Stimulated activated CD8-positive, alpha-beta memory T cell treated with anti-CD3 and anti-CD28 coated beads, Interleukin-12 subunit alpha, Interleukin-12 subunit beta, amount 100 ng/mL, for 24 hours (primary cell): ENCODE results near the gene DBNDD2.

Experiments used
- DNase-seq: peaks from one replicate; pipeline ENCODE4 v3.0.0-alpha.2; 2020; ENCODE audit errors: extremely low read depth

DBNDD2 gene

GRCh38 chr20:45378191-45378590 lies 29.9 kb upstream of the DBNDD2 start, which contains the start of gene TP53TG5:
TP53TG5 (minus strand) TSS chr20:45378325; CDS start chr20:45378236, 89 bp downstream.
- DNase-seq, result no peak

DNA sequence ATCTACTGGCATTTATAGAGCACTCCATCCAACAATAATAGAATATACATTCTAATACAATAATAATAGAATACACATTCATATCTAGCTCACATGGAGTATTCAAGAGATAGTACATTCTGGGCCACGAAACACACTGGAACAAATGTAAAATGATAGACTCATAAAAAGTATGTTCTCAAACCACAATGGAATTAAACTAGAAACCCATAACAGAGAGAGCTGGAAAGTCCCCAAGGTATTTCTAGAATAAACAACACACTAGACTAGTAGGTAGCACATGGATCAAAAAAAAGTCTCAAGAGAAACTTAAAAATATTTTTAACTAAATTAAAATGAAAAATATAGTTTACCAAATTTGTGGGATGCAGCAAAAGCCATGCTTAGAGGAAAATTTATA lies 20.8 kb upstream of the DBNDD2 start:
- DNase-seq, result no peak

GRCh38 chr20:45390931-45391330 lies 17.2 kb upstream of the DBNDD2 start:
- no peak for DNase-seq

DNA sequence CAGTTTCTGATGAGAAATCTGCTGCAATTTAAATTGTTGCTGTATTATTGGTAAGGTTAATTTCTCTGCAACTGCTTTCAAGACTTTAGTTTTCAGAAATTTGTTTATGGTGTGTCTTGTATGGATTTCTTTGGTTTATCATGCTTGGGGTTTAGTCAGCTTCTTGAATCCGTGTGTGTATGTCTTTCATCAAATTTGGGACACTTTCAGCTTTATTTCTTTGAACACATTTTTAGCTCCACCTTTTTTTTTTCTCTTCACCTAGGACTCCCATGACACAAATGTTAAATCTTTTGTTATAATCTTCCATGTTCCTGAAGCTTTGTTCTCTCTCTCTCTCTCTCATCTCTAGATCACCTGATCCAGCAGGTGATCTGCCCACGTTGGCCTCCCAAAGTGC lies 16.5 kb upstream of the DBNDD2 start:
- no peak for DNase-seq

- no peak for DNase-seq
These were observed 15.4 kb upstream of the DBNDD2 start for GRCh38 chr20:45392733-45393132.

DNA sequence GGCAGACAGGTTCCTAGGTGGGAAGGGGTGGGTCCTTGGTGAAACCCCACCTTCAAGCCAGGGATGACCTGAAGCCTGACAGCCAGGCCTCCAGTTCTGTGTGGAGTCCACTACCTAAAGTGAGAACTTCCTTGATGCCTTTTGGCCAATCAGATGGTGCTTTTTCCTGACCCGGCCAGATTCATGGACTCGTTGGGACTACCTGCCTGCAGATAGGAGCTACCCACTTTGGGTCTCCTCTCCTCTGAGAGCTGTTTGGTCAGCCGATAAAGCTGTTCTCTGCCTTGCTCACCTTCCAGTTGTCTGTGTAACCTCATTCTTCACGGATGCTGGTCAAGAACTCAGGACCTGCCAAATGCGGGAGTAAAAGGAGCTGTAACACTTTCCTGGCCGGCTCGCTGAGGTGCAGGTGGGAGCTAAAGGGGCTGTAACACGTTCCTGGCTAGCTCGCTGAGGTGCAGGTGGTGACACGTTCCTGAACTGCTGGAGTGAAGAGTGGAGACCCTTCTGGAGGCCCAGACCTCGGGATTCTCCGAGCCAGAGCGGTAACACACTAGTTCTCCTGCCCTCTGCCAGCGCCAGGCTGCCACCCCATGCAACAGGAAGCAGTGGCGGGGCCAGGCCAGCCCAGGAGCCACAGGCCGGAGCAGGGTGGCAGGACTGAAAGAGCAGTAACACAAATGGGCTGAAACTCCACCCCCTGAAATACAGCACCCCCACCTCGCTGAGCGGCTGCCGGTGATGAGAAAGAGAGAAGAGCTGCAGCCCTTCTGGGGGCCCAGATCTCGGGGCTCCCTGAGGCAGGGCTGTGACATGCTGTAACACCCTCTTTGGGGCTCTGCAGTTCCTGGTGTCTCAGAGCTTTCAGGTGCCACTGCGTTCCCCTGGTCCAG lies 13.6 kb upstream of the DBNDD2 start:
- DNase-seq, result no peak

DNA sequence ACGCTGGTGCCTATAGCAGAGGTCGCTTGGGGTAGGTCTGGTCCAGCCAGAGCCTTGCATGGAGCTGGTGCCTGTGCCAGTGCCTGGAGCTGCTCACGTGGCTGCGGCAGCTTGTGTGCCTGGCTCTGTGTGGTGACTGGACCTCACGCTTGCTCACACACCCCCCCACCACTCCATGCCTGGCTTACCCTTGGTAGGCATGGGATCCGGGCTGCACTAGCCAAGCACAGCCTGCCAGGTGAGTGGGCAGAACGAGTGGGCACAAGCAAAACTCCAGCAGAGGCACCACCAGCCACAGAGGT lies 13.0 kb upstream of the DBNDD2 start:
- no peak for DNase-seq

DNA sequence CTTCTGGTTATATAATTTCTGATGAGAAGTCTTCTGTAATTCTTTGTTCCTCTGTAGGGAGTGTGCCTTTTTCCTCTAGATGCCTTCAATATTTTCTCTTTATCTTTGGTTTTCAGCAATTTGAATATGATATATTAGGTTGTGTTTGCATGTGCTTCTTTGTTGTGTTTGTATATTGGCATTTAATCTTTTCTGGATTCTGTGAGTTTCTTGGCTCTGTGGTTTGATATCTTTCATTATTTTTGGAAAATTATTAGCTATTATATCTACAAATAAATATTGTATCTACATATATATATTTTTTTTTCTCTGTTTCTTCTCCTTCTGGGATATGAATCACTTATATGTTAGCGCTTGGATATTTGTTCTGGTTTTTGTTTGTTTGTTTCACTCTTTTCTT lies 9.1 kb upstream of the DBNDD2 start:
- no peak for DNase-seq

- DNase-seq, result no peak
These were observed 7.6 kb upstream of the DBNDD2 start for GRCh38 chr20:45400346-45401031.

DNA sequence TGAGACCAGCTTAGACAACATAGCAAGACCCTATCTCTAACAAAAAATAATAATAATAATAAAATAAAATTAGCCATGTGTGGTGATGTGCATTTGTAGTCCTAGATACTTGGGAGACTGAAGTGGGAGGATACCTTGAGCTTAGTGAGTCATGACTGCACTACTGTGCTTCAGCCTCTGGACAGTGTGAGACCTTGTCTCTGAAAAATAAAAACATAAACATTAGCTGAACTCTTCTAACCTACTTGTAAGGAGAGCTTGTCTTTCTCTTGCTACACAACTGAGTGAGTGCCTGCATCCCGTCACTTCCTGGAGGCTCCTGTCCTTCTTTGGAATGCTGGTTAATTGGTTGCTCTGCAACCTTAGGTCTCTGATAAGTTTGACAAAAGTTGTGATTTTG lies 5.1 kb upstream of the DBNDD2 start:
- no peak for DNase-seq

GRCh38 chr20:45404438-45404837 lies 3.7 kb upstream of the DBNDD2 start:
- DNase-seq, result no peak

DNA sequence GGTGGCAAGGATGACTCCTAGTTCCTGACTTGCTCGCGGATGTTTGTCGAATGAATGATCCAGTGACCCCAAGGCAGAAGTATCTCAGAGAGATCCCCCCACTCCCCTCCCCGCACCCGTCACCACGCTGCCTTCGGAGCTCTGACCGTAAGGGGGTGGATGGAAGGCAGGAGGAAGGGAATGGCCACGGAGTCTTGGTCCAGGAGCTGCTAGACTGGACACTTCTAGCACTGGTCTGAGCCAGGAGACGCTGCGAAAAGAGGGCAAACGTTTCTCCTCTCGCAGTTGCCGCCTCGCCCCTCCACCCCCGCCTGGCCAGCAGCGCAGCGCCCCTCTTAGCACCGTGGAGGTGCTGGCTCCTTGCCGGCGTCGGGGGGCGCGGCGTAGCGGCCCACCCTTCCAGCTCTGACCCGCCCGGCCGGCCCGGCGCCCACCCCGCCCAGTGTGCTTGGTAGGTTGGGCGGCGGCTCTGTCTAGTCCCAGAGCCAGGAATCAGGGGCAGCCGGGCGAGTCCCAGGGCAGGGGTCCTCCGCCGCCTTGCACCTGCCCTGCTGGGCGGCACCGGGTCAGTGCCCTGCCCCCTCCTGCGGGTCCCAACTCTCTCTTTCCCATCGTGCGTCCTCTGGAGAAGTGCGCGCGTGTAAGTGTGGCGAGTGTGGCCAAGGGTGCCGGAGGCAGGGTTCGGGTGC lies 2.4 kb upstream of the DBNDD2 start:
- DNase-seq, result no peak

DNA sequence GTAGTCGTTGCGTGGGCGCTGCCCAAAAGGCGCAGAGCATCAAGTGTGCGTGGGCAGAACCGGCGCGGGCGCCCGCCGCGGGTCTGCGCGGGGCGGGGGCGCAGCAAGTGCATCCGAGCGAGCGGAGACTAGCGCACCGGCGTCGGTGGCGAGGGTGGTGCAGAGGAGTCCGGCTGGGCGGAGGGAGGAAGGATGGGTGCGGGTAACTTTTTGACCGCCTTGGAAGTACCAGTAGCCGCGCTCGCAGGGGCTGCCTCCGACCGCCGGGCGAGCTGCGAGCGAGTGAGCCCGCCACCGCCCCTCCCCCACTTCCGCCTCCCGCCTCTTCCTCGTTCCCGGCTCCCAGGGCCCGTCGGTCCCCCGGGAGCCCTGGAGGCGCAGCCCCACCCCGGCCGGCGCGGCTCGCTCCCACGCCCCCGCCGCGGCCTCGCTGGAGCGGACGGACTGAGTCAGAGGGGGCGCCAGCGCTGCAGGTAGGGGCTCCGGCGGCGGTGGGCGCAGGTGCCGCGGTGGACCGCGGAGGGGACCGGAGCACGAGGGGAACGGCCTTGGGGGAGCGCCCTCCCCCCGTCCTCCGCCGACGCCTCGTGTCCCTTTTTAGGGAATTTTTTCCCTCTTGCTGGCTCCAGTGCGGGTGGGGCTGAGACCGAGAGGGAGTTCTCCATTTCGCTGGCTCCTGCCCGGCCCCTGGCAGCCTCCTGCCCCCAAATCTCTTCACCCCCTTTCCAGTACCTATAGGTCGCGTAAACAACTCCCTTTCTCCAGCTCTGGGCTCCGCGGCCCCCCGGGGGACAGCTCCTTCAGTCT lies 1.6 kb upstream of the DBNDD2 start:
- no peak for DNase-seq

DNA sequence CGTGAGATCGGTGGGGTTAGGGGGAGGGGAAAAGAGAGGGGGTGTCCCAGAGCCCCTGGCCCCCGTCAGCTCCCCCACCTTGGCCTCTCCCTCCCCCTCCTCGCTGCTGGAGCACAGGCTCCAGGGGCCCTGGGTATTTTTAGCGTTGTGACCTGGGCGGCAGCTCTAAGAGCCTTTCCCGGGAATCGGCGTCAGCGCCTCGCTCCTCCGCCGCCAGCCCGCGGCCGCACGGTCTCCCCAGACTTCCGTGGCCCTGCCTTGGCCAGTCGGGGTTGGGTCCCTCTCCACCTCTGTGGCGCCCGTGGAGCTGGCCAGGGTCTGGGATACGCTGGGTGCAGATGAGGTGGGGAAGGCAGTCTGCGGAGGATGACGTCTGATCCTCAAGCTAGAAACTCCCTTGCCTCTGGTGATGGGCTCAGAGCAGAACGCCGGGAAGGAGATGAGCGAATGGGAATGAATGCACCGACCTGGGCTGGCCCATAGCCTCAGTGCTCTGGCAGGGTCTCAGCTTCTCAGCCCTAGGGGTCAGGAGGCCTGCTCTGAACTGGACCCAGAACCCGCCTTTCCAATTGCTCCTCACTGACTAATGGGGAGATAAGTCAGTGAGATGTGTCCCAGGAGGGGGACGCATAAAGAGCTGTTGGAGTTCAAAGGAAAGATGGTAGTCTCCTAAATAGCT lies 883 bp upstream of the DBNDD2 start:
- no peak for DNase-seq

- no peak for DNase-seq
These were observed 641 bp downstream of the DBNDD2 start for GRCh38 chr20:45408646-45409213.

DNA sequence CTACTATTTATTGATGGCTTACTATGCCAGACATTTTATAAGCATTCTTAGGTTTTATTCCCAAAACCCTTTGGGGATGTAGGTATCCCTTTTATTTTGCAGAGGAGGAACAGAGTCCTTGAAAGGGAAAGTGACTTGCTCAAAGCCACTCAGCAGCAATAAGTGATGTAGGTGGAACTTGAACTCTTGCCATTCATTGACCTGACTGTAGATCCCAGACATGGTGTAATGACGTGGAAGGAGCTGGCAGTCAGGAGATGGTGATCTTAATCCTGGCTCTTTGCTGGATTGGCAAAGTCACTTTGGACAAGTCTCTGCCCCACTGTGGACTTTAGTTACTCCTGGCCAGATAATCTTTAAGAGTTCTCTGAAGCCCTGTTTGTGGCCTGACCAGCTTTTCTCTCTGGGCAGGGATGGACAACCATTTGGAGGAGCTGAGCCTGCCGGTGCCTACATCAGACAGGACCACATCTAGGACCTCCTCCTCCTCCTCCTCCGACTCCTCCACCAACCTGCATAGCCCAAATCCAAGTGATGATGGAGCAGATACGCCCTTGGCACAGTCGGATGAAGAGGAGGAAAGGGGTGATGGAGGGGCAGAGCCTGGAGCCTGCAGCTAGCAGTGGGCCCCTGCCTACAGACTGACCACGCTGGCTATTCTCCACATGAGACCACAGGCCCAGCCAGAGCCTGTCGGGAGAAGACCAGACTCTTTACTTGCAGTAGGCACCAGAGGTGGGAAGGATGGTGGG lies 1.6 kb downstream of the DBNDD2 start:
- DNase-seq, result no peak

- no peak for DNase-seq
These were observed 2.8 kb downstream of the DBNDD2 start for GRCh38 chr20:45410887-45411286.

- DNase-seq, result no peak
These were observed 4.6 kb downstream of the DBNDD2 start for GRCh38 chr20:45412653-45413052.

- DNase-seq, result no peak
These were observed 5.4 kb downstream of the DBNDD2 start for GRCh38 chr20:45413479-45413878.
